C4-2B (cell line): ENCODE results near the gene ARHGAP12.

Source experiments
- CTCF ChIP-seq: fragments of 450-650 bp; conservative IDR thresholded peaks from 2 replicates; pipeline ENCODE4 v1.5.1; 2017; ENCODE audit warnings: mild to moderate bottlenecking
- ZFX ChIP-seq: fragments of 450-650 bp; IDR thresholded peaks from 2 replicates; pipeline ENCODE4 v1.6.1; 2017

GRCh38 chr10:31927884-31928548 is 615 bp downstream of the ARHGAP12 start:
- TF ChIP-seq CTCF (peak; percentile 58), ZFX (no peak)
